T47D (cell line): Measurements from ENCODE around the gene ENO3.
A peak's percentile ranks its signal among the peaks of the same experiment; 100 is the strongest.

Experiments
- DNase-seq, 2 experiments: peaks; one replicate each; pipeline versions ENCODE4 v3.0.0 to v3.0.0-alpha.2; 2011 to 2012; ENCODE audit warnings: low read depth in 1 of 2, low spot score in 1 of 2
- JUND ChIP-seq: IDR thresholded peaks from 2 replicates; pipeline ENCODE4 v1.6.1; 2012; ENCODE audit warnings: low read depth
- in situ Hi-C: cut with HindIII; loops from 2 replicates; pipeline ENCODE4 v1.10.0; 2016; ENCODE audit warnings: low sequenced_read_pairs, low pct_unique_long_range_greater_than_20kb

Gene ENO3

DNA sequence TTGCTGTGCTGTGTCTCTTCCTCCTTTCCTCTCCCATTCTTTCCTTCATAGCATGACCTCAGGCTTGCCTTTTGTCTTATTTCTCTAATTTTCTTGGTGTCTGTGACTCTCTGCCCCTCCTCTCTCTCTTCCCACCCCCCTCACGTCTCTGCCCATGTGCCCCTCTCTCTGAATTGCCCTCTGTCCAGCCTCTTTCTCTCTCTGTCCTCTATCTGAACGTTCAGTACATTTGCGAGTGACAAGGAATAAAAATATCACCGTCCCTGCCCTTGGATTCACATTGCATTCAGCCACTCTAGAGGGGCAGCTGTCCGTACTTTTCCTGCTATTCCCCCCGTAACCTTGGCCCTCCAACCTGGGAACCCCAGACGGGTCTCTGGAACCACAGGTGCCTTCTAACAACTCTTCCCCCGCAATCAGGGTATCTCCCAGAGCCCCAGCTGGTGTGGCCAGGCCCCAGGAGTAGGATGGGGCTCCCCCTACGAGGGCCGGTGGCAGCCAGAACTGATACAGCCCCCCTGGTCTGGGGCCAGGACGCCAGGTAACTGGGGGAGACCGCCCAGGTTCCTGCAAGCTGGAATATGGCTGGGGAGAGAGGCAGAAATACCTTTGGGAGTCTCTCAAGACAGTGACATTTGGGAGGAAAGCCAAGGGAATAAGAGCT is 48.6 kb downstream of the ENO3 start:
- no peak for TF ChIP-seq JUND
- no peak for DNase-seq
- in situ Hi-C loops: no loop called here

DNA sequence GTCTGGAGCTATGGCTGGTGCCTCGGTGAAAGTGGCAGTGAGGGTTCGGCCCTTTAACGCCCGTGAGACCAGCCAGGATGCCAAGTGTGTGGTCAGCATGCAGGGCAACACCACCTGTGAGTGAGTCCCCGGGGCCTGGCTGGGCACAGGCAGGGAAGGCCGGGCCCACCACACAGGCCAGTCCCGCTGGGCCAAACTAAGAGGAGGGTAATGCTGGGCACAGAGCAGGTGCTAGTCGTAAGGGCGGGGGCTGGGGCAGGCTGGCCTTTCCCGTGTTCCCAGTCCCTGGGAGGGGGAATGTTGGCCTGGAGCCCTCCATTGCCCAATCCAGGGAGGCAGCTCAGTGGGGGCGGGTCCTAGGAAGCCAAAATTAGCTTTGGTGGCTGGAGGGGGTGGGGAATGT is 49.3 kb downstream of the ENO3 start:
- peak in 1 of 2 experiments; percentile 44 for DNase-seq
- in situ Hi-C loops: no loop called here
- no peak for TF ChIP-seq JUND

DNA sequence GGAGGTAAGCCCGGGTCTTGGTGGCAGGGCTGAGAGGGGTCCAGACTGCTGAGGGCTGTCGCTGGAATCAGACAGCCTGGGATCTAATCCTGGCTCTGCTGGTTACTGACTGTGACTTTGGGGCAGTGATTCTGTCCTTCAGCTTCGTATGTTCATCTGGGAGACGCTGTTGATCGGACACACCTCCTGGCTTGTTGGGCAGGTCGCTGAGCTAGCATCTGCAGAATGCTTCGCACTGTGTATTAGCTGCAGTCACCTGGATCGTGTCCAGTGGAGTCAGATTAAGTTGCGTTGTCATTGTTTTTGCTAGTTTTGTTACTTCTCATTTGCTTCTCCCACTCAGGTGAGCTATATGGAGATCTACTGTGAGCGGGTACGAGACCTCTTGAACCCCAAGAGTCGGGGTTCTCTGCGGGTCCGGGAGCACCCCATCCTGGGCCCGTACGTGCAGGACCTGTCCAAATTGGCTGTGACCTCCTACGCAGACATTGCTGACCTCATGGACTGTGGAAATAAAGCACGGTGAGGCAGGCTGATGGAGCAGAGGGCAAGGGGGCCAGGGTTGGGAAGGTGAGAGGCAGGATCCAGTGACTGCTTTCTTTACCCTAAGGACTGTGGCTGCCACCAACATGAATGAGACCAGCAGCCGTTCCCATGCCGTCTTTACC is 51.3 kb downstream of the ENO3 start:
- in situ Hi-C loops: no loop called here
- TF ChIP-seq JUND: no peak
- DNase-seq: no peak

DNA sequence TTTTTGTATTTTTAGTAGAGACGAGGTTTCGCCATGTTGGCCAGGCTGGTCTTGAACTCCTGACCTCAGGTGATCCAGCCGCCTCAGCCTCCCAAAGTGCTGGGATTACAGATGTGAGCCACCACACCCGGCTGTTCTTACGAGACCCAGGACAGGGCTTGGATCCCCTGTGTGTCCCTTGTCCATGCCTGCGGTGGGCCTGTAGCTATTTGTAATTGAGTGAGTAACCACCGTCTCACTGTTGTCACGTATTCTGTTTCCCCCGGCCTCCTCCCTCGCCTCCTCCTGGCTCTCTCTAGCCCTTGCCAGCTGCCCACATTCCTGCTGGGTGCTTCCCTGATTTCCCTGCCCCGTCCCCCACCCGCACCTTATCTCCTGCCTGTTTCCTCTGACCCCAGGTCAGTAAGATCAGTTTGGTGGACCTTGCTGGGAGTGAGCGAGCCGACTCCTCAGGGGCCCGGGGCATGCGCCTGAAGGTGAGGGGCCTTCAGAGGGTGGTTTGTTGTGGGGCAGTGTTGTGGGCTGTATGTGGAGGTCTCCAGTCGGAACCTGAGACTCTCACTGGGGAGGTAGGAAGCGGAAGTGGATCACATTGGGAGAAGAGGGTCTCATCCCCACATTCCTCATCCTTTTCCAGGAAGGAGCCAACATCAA is 52.4 kb downstream of the ENO3 start:
- no peak for DNase-seq
- TF ChIP-seq JUND: no peak
- in situ Hi-C loops: no loop called here
